HG02571 (cell line): ENCODE measurements around the gene ENOSF1.

ENCODE experiments used
- ATAC-seq: cut with Tn5 transposase; IDR thresholded peaks from one replicate; pipeline ENCODE4 v1.9.1; 2021; ENCODE audit warnings: mild to moderate bottlenecking, moderate library complexity; ENCODE audit not compliant: unreplicated experiment

The ENOSF1 gene

GRCh38 chr18:644395-645004, 67.9 kb downstream of the ENOSF1 start:
- ATAC-seq: no peak

- no peak for ATAC-seq
Observed at GRCh38 chr18:641224-641623, 71.2 kb downstream of the ENOSF1 start.

GRCh38 chr18:635171-635570, 77.3 kb downstream of the ENOSF1 start:
- ATAC-seq: no peak

- ATAC-seq: no peak
Observed at GRCh38 chr18:634551-635045, 77.8 kb downstream of the ENOSF1 start.

GRCh38 chr18:631560-631959, 80.9 kb downstream of the ENOSF1 start:
- no peak for ATAC-seq

GRCh38 chr18:629269-630150, 82.9 kb downstream of the ENOSF1 start:
- ATAC-seq: no peak

- no peak for ATAC-seq
Observed at GRCh38 chr18:627231-627630, 85.2 kb downstream of the ENOSF1 start.

- ATAC-seq: no peak
Observed at GRCh38 chr18:623761-624620, 88.4 kb downstream of the ENOSF1 start.

- no peak for ATAC-seq
Observed at GRCh38 chr18:622289-622688, 90.1 kb downstream of the ENOSF1 start.

GRCh38 chr18:621291-622043, 91.0 kb downstream of the ENOSF1 start:
- no peak for ATAC-seq
